ENCODE measurements around the gene FAM222B. TPM values are rescaled to one million over a fixed set of nuclear protein-coding genes. Genes with fewer than 3 reads are reported as not detected.

Gene FAM222B
- total RNA-seq, 1 experiment from 2014 or later = 37.7 TPM

DNA sequence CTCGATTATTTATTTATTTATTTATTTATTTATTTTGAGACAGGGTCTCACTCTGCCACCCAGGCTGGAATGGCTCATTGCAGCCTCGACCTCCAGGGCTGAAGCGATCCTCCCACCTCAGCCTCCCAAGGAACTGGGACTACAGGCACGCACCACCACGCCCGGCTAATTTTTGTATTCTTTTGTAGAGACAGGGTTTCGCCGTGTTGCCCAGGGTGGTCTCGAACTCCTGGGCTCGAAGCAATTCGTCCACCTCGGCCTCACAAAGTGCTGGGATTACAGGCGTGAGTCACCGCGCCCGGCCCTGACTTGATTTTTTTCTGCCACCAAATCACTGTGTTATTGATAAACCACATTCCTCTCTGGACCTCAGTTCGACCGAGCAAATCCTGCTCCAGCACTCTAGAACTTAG is 123.6 kb downstream of the FAM222B start:
- Mint-ChIP-seq H3K27ac (ENCODE audit: unreplicated experiment) (peak overlapping the region; percentile 96), H3K9me3 (ENCODE audit: low read depth, unreplicated experiment) (no peaks in the 10 kb centered on the region), H3K4me3 (ENCODE audit: low read depth, unreplicated experiment) (peak overlapping the region; percentile 89), H3K27me3 (ENCODE audit: unreplicated experiment) (no peaks in the 10 kb centered on the region), H3K4me1 (ENCODE audit: low read depth, unreplicated experiment) (peaks cover 27% of the 10 kb centered on the region), H3K36me3 (ENCODE audit: insufficient read depth, unreplicated experiment) (peaks cover 60% of the 10 kb centered on the region)
- no TSS peak for BruUV-seq (replicated peaks)
- CTCF ChIA-PET = interaction anchor here (0.6 to 1.4 kb wide), 11 partner anchors 9 to 227 kb away, joined by 3 to 19 read pairs (median 6); partner anchors contain the start of genes BLTP2 and NEK8
- TF ChIP-seq, protein P1, sequence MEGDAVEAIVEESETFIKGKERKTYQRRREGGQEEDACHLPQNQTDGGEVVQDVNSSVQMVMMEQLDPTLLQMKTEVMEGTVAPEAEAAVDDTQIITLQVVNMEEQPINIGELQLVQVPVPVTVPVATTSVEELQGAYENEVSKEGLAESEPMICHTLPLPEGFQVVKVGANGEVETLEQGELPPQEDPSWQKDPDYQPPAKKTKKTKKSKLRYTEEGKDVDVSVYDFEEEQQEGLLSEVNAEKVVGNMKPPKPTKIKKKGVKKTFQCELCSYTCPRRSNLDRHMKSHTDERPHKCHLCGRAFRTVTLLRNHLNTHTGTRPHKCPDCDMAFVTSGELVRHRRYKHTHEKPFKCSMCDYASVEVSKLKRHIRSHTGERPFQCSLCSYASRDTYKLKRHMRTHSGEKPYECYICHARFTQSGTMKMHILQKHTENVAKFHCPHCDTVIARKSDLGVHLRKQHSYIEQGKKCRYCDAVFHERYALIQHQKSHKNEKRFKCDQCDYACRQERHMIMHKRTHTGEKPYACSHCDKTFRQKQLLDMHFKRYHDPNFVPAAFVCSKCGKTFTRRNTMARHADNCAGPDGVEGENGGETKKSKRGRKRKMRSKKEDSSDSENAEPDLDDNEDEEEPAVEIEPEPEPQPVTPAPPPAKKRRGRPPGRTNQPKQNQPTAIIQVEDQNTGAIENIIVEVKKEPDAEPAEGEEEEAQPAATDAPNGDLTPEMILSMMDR (IDR thresholded peaks at IDR 0.05; ENCODE audit: unreplicated experiment) = no peak
- intact Hi-C loops (cut with micrococcal nuclease; ENCODE audit: unreplicated experiment) = loop anchor here (5.0 kb wide), 1 partner anchor 57 kb away; the partner anchor contains the start of genes SDF2 and SUPT6H
- no peak for DNase-seq

DNA sequence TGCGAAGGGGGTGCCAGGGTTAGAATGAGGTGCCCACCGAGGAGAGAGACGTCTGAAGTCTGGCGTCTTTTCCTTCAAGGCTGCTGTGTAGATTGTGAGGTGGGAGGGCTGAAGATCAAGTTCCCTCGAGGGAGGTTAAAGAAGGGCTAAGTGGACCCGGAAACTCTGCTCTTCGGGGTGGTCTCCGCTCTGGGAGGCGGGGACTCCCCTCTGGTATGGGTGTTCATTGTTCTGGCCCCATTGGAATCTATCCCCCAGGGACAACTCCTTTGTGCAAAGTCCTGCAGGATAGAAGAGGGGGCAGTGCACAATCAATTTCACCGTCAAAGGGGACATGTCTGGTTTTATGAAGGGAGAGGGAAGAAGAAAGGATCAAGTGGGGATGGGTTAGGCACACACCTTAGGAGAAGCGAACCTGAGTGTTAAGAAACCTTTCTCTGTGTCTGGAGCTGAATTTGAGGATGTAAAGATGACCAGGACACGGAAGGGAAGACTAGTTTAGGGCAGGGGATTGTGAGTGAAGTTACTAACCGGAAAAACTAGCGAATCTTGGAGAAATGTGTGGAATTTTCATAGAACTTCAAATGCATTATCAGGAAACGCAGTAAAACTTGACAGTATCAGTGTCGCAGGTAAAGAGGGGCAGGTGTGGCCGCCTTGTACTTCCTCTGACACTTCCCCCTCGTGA is 124.1 kb downstream of the FAM222B start:
- intact Hi-C loops (cut with micrococcal nuclease; ENCODE audit: unreplicated experiment) = loop anchor here (5.0 kb wide), 1 partner anchor 56 kb away; the partner anchor contains the start of genes SDF2 and SUPT6H
- Mint-ChIP-seq H3K4me3 (ENCODE audit: low read depth, unreplicated experiment) (peak overlapping the region; percentile 89), H3K27ac (ENCODE audit: unreplicated experiment) (peak overlapping the region; percentile 53), H3K27me3 (ENCODE audit: unreplicated experiment) (no peaks in the 10 kb centered on the region), H3K4me1 (ENCODE audit: low read depth, unreplicated experiment) (peaks cover 21% of the 10 kb centered on the region), H3K9me3 (ENCODE audit: low read depth, unreplicated experiment) (no peaks in the 10 kb centered on the region), H3K36me3 (ENCODE audit: insufficient read depth, unreplicated experiment) (peaks cover 54% of the 10 kb centered on the region)
- TF ChIP-seq, protein P1 (IDR thresholded peaks at IDR 0.05; ENCODE audit: unreplicated experiment) = no peak
- CTCF ChIA-PET = no interaction called here
- DNase-seq = no peak
- no TSS peak for BruUV-seq (replicated peaks)

DNA sequence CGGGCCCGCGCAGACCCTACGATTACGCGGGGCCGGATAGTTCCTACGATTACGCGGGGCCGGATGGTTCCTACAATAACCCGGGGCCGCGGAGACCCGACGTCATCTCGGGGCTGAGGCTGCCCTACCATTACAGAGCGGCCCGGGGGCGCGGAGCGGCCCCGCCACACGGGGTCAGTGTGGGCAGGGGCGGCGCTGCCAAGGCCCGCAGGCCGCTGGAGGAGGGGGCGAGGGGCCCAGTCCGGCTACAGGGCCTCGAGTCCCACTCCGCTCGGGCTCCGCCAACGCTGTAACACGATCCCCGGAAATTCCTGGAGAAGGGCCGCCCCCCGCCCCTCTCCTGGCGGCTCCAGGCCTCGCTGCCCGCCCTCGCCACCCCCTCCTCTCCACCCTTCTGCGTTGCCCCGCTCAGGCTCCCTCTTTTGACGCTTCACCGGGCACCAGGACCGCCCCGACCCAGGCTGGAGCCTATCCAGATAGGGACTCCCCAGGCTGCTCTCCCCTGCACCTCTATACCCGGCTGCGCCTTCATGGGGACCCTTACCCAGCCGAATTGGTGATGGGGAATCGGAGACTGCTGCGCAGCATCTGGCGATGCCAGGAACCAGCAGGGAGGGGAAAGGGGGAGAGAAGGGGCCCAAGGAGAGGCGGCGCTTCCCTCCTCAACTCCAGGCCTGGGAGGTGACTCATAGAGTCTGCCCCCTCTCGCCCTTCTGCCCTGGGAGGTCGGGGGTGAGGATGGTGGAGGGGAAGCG is 124.8 kb downstream of the FAM222B start, which contains the start of gene RAB34:
Gene RAB34 (minus strand): TSS at position 291 of the 755 bp plus-strand sequence. CDS start 602 bp downstream, outside the sequence.
- DNase-seq = peak; percentile 70
- Mint-ChIP-seq H3K27ac (ENCODE audit: unreplicated experiment) (peak within 1 kb of the TSS; percentile 53), H3K9me3 (ENCODE audit: low read depth, unreplicated experiment) (no peaks in the 10 kb centered on the region), H3K4me1 (ENCODE audit: low read depth, unreplicated experiment) (peaks cover 18% of the 10 kb centered on the region), H3K36me3 (ENCODE audit: insufficient read depth, unreplicated experiment) (peaks cover 50% of the 10 kb centered on the region), H3K27me3 (ENCODE audit: unreplicated experiment) (no peaks in the 10 kb centered on the region), H3K4me3 (ENCODE audit: low read depth, unreplicated experiment) (peak within 1 kb of the TSS; percentile 89)
- no TSS peak for BruUV-seq (replicated peaks)
- CTCF ChIA-PET = no interaction called here
- TF ChIP-seq, protein P1 (IDR thresholded peaks at IDR 0.05; ENCODE audit: unreplicated experiment) = no peak
- intact Hi-C loops (cut with micrococcal nuclease; ENCODE audit: unreplicated experiment) = loop anchor here (5.0 kb wide), 1 partner anchor 55 kb away; the partner anchor contains the start of genes SDF2 and SUPT6H

DNA sequence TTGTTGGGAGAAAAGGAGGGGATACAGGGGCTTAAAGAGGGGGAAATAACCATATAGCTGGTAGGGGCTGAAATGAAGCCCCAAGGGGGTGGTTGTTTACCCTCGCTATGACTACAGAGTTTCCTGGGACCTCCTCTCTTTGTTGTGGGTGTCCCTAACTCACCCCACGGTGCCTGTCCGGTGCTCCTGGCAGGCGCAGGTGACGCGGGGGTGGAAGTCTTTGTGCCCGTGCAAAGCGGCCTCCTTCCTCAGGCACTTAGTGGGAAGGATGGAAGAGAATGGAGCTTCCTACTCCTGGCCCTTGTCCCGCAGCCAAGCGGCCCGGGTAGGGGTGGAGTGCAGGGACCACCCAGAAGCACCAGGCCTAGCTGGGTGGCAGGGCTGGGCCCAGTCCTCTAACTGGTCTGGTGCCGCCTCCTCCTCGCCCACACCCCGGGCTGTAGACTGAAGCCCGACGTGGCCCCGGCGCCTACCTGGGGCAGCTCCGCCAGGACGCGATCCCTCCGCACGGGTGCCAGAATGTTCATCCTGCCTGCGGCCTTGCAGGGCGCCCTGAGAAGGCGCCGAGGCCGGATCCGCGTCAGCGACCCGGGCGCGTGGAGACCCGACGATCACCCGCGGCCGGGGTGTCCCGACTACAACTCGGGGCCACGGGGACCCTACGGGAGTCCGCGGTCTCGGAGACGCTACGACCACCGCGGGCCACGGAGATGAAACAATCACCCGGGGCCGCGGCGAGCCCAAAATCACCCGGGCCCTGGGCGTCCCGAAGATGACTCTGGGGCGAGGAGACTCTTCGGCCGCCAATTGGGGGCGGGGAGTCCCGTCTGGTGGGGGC is 125.6 kb downstream of the FAM222B start:
- H3K27ac Mint-ChIP-seq (ENCODE audit: unreplicated experiment) = no peak overlapping the region
- BruUV-seq (replicated peaks) = no TSS peak
- DNase-seq = no peak
- peaks cover 18% of the 10 kb centered on the region for H3K4me1 Mint-ChIP-seq (ENCODE audit: low read depth, unreplicated experiment)
- no peaks in the 10 kb centered on the region for H3K9me3 Mint-ChIP-seq (ENCODE audit: low read depth, unreplicated experiment)
- H3K27me3 Mint-ChIP-seq (ENCODE audit: unreplicated experiment) = no peaks in the 10 kb centered on the region
- H3K4me3 Mint-ChIP-seq (ENCODE audit: low read depth, unreplicated experiment) = peak overlapping the region; percentile 89
- CTCF ChIA-PET = no interaction called here
- intact Hi-C loops (cut with micrococcal nuclease; ENCODE audit: unreplicated experiment) = loop anchor here (5.0 kb wide), 1 partner anchor 55 kb away; the partner anchor contains the start of genes SDF2 and SUPT6H
- peaks cover 47% of the 10 kb centered on the region for H3K36me3 Mint-ChIP-seq (ENCODE audit: insufficient read depth, unreplicated experiment)
- TF ChIP-seq, protein P1 (IDR thresholded peaks at IDR 0.05; ENCODE audit: unreplicated experiment) = no peak

Data from Calu3 (cell line).